ENCODE measurements around the gene MDFIC. TPM values are rescaled to one million over a fixed set of nuclear protein-coding genes. Genes with fewer than 3 reads are reported as not detected.

The MDFIC gene
- total RNA-seq, result 100 to 1,000 TPM in 2 of 9 donors, 10 to 100 TPM in 7; 46.7 to 172 (median 54.4) TPM
- 10 to 100 TPM; 11.4 to 57.4 (median 14.6) TPM for polyA plus RNA-seq
- long read RNA-seq, donor 1, full-length matches to known transcripts, result 9 of 9 reads
- long read RNA-seq, donor 1, partial matches to known transcripts, result 0 of 9 reads
- long read RNA-seq, donor 1, other reads (novel, unspliced or antisense), result 0 of 9 reads
- long read RNA-seq, donor 2, full-length matches to known transcripts, result 6 of 15 reads
- long read RNA-seq, donor 2, partial matches to known transcripts, result 9 of 15 reads
- long read RNA-seq, donor 2, other reads (novel, unspliced or antisense), result 0 of 15 reads
- long read RNA-seq, donor 3, full-length matches to known transcripts, result 6 of 6 reads
- long read RNA-seq, donor 3, partial matches to known transcripts, result 0 of 6 reads
- long read RNA-seq, donor 3, other reads (novel, unspliced or antisense), result 0 of 6 reads
- long read RNA-seq, donor 4, partial matches to known transcripts, result 3 of 4 reads
- long read RNA-seq, donor 4, other reads (novel, unspliced or antisense), result 1 of 4 reads
- long read RNA-seq, donor 5, full-length matches to known transcripts, result 87 of 127 reads
- long read RNA-seq, donor 5, partial matches to known transcripts, result 11 of 127 reads
- long read RNA-seq, donor 5, other reads (novel, unspliced or antisense), result 29 of 127 reads
- long read RNA-seq, donor 6, partial matches to known transcripts, result 0 of 1 reads
- long read RNA-seq, donor 6, other reads (novel, unspliced or antisense), result 1 of 1 reads
- long read RNA-seq, donor 7, full-length matches to known transcripts, result 2 of 2 reads
- long read RNA-seq, donor 7, partial matches to known transcripts, result 0 of 2 reads
- long read RNA-seq, donor 7, other reads (novel, unspliced or antisense), result 0 of 2 reads
- long read RNA-seq, donor 8, full-length matches to known transcripts, result 15 of 21 reads
- long read RNA-seq, donor 8, partial matches to known transcripts, result 6 of 21 reads
- long read RNA-seq, donor 8, other reads (novel, unspliced or antisense), result 0 of 21 reads
- long read RNA-seq, donor 9, full-length matches to known transcripts, result 5 of 5 reads
- long read RNA-seq, donor 9, partial matches to known transcripts, result 0 of 5 reads
- long read RNA-seq, donor 9, other reads (novel, unspliced or antisense), result 0 of 5 reads
- long read RNA-seq, donor 10, full-length matches to known transcripts, result 3 of 8 reads
- long read RNA-seq, donor 10, partial matches to known transcripts, result 5 of 8 reads
- long read RNA-seq, donor 10, other reads (novel, unspliced or antisense), result 0 of 8 reads

- H3K4me1 ChIP-seq (replicated peaks in 1 of 2), result peaks cover 0 to 26% of the 10 kb centered on the region in 2 donors
- H3K36me3 ChIP-seq (replicated peaks in 1 of 2), result no peaks in the 10 kb centered on the region
- no peaks in the 10 kb centered on the region for H3K27me3 ChIP-seq
- H3K9me3 ChIP-seq (replicated peaks in 1 of 3), result no peaks in the 10 kb centered on the region
- TF ChIP-seq CTCF (IDR thresholded peaks at IDR 0.05) (peak in 1 of 6 experiments; percentile 1), POLR2A (IDR thresholded peaks at IDR 0.05) (peak; percentile 25 to 53)
- H3K4me3 ChIP-seq, result peak within 1 kb of the TSS; percentile 12 to 83 (median 66)
- intact Hi-C loops (cut with DNase I), result loop anchor here in 1 of 2 donors (10.0 kb wide), 1 partner anchor 53 kb away; no protein-coding TSS in a partner anchor
- WGBS, 4 donors, result 0 to 1% (median 1%) methylated on average over 27 to 55 of the region's 55 CpGs
- DNase-seq, result peak; percentile 60 to 77 (median 64)
- H3K27ac ChIP-seq, result peak within 1 kb of the TSS; percentile 53 to 90 (median 85)
Observed at GRCh38 chr7:114922026-114922651, at the start of gene MDFIC. Gene MDFIC, plus strand, starts transcription at chr7:114922094. Its CDS starts 940 bp downstream, at chr7:114923034.

- no peak for DNase-seq
- intact Hi-C loops (cut with DNase I), result no loop called here
- no peaks in the 10 kb centered on the region for H3K27me3 ChIP-seq
- 65 to 80% (median 73%) methylated on average over 1 of the region's 1 CpG for WGBS, 4 donors
- no peak overlapping the region for H3K27ac ChIP-seq
- no peaks in the 10 kb centered on the region for H3K9me3 ChIP-seq (replicated peaks in 1 of 3)
- TF ChIP-seq POLR2A (IDR thresholded peaks at IDR 0.05) (no peak), CTCF (IDR thresholded peaks at IDR 0.05) (no peak)
- no peaks in the 10 kb centered on the region for H3K36me3 ChIP-seq (replicated peaks in 1 of 2)
- H3K4me3 ChIP-seq, result no peak overlapping the region
- H3K4me1 ChIP-seq (replicated peaks in 1 of 2), result no peaks in the 10 kb centered on the region
Observed at GRCh38 chr7:114874170-114874569, 47.7 kb upstream of the MDFIC start.

GRCh38 chr7:114875186-114875585 is 46.7 kb upstream of the MDFIC start:
- no peak for DNase-seq
- Histone ChIP-seq H3K36me3 (replicated peaks in 1 of 2) (no peaks in the 10 kb centered on the region), H3K4me3 (no peak overlapping the region), H3K27me3 (no peaks in the 10 kb centered on the region), H3K4me1 (replicated peaks in 1 of 2) (no peaks in the 10 kb centered on the region), H3K27ac (no peak overlapping the region), H3K9me3 (replicated peaks in 1 of 3) (no peaks in the 10 kb centered on the region)
- intact Hi-C loops (cut with DNase I), result no loop called here
- TF ChIP-seq POLR2A (IDR thresholded peaks at IDR 0.05), result no peak
- TF ChIP-seq CTCF (IDR thresholded peaks at IDR 0.05), result no peak
